ENCODE data around the gene NABP1.

DNA sequence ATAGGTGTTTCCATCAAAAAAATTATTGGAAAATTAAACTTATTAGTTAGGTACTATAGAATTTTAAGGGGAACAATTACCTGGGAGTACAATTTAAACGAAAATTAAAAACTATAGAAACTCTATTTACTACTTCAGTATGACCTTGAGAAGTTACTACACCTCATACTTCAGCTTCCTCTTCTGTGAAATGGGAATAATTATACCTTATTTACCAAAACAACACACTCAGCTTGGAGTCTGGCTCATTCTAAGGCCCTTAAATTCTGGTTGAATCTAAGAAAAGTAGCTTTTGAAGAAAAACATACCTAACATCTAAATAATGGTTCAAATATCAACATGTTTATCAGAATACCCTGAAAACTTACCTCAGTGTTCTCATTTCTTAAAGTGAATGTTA is 2.7 kb downstream of the NABP1 start:
- TF ChIP-seq, protein P1, sequence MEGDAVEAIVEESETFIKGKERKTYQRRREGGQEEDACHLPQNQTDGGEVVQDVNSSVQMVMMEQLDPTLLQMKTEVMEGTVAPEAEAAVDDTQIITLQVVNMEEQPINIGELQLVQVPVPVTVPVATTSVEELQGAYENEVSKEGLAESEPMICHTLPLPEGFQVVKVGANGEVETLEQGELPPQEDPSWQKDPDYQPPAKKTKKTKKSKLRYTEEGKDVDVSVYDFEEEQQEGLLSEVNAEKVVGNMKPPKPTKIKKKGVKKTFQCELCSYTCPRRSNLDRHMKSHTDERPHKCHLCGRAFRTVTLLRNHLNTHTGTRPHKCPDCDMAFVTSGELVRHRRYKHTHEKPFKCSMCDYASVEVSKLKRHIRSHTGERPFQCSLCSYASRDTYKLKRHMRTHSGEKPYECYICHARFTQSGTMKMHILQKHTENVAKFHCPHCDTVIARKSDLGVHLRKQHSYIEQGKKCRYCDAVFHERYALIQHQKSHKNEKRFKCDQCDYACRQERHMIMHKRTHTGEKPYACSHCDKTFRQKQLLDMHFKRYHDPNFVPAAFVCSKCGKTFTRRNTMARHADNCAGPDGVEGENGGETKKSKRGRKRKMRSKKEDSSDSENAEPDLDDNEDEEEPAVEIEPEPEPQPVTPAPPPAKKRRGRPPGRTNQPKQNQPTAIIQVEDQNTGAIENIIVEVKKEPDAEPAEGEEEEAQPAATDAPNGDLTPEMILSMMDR (IDR thresholded peaks at IDR 0.05; ENCODE audit: low read depth, low read length, missing input control), result no peak
- no peak for TF ChIP-seq JUND (IDR thresholded peaks at IDR 0.05)
- TF ChIP-seq, protein P2, sequence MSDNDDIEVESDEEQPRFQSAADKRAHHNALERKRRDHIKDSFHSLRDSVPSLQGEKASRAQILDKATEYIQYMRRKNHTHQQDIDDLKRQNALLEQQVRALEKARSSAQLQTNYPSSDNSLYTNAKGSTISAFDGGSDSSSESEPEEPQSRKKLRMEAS (IDR thresholded peaks at IDR 0.05), result no peak
